Uterus (tissue), 4 donors: Measurements from ENCODE around the gene AFDN. TPM values are rescaled to one million over a fixed set of nuclear protein-coding genes. Genes with fewer than 3 reads are reported as not detected.

Source experiments
- DNase-seq, 2 donors: peaks; one replicate each; pipeline ENCODE4 v3.0.0-alpha.2; 2019 to 2020
- H3K27ac ChIP-seq, 2 donors: fragments of 200-600 bp; sonication (generic); 1 replicate in 1 of 2; 2 replicates in 1 of 2; pipeline ENCODE4 v1.5.1; 2016 to 2018
- H3K27me3 ChIP-seq, 2 donors: fragments of 200-600 bp; sonication (generic); one replicate each; pipeline ENCODE4 v1.5.1; 2018 to 2019; ENCODE audit warnings: control low read depth in 1 of 2
- H3K36me3 ChIP-seq, 2 donors: fragments of 200-600 bp; sonication (generic); one replicate each; pipeline ENCODE4 v1.5.1; 2019; ENCODE audit warnings: control low read depth in 1 of 2
- H3K4me1 ChIP-seq, 2 donors: fragments of 200-600 bp; sonication (generic); one replicate each; pipeline ENCODE4 v1.5.1; 2018 to 2019; ENCODE audit warnings: control low read depth in 1 of 2
- H3K4me3 ChIP-seq, 2 donors: fragments of 200-600 bp; sonication (generic); 1 replicate in 1 of 2; 2 replicates in 1 of 2; pipeline ENCODE4 v1.5.1; 2018 to 2019; ENCODE audit warnings: mild to moderate bottlenecking in 1 of 2
- H3K9me3 ChIP-seq, 2 donors: fragments of 200-600 bp; sonication (generic); one replicate each; pipeline ENCODE4 v1.5.1; 2019; ENCODE audit warnings: control low read depth in 1 of 2
- CTCF ChIP-seq, 4 experiments: fragments of 200-600 bp in 2 of 4; fragments of 450-650 bp in 2 of 4; sonication (generic) in 2 of 4; IDR thresholded peaks; one replicate each; pipeline ENCODE4 v1.5.1; 2016 to 2019; ENCODE audit warnings: antibody characterized with exemption in 4 of 4, mild to moderate bottlenecking in 2 of 4, moderate library complexity in 1 of 4
- POLR2A ChIP-seq, 2 donors: fragments of 450-650 bp; IDR thresholded peaks; one replicate each; pipeline ENCODE4 v1.6.1; 2016; ENCODE audit warnings: antibody characterized with exemption in 2 of 2, mild to moderate bottlenecking in 1 of 2, moderate library complexity in 1 of 2
- intact Hi-C: fragments of 100-400 bp; cut with DNase I; formaldehyde crosslinking; loops from one replicate; pipeline ENCODE4 v1.15.1; 2023; ENCODE audit warnings: low total_unique reads
- total RNA-seq, 4 donors: library from RNA; depleted of rRNA in 3 of 4; stranded (reverse); fragments of >200 nt in 3 of 4; gene quantifications; one replicate each; pipeline versions ENCODE4 v1.1.0 to v1.2.4, GENCODE V29; 2014 to 2023
- donor health status: DM: yes; HTN: yes; CAD: no.

The AFDN gene
- total RNA-seq, 4 donors from 2014 or later = 64.6 to 210 (median 120) TPM

DNA sequence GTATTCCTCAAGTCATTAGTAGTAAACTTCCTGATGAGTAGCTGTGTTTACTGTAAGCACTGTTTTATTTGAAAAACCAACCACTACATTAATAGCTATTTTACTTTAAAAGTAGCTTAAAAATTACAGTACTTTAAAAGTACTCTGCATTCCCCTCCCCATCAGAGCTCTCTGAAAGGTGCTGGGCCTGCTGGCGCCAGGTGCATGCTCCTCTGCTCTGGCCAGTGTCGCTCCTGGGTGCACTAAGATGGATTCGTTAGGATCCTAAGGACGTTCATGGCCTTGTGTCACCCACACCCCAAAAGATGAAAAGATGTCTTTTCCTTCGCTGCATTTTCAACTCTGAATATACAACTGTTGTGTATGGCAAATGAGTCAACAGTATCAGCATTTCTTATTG lies 126.8 kb downstream of the AFDN start:
- Histone ChIP-seq H3K36me3 (no peaks in the 10 kb centered on the region), H3K4me1 (no peaks in the 10 kb centered on the region), H3K27me3 (no peaks in the 10 kb centered on the region), H3K27ac (no peak overlapping the region), H3K4me3 (no peak overlapping the region), H3K9me3 (no peaks in the 10 kb centered on the region)
- intact Hi-C loops = no loop called here
- DNase-seq = no peak
- TF ChIP-seq POLR2A (IDR thresholded peaks at IDR 0.05) = no peak
- no peak for TF ChIP-seq CTCF (IDR thresholded peaks at IDR 0.05)

DNA sequence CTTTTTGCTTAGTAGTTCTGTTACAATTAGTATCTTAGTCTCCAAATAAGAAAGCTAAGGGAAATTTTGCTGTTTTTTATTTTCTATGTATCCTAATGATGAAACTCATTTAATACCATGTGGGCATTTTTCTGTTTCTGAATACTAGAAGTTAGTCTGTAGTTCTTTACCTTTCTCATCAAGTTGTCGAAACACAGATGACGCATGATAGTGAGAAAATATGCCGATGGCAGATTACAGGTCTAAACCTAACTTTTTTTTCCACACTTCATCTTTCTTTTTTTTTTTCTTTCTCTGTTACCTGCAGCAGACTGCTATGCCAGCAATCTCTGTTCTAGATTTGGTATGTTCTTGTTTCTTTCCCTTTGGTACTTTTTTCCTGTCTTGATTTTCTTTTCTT lies 127.4 kb downstream of the AFDN start:
- no peaks in the 10 kb centered on the region for H3K4me1 ChIP-seq
- H3K36me3 ChIP-seq = no peaks in the 10 kb centered on the region
- no peaks in the 10 kb centered on the region for H3K27me3 ChIP-seq
- intact Hi-C loops = no loop called here
- no peak for DNase-seq
- H3K27ac ChIP-seq = no peak overlapping the region
- no peak overlapping the region for H3K4me3 ChIP-seq
- TF ChIP-seq POLR2A (IDR thresholded peaks at IDR 0.05) (no peak), CTCF (IDR thresholded peaks at IDR 0.05) (no peak)
- H3K9me3 ChIP-seq = no peaks in the 10 kb centered on the region

DNA sequence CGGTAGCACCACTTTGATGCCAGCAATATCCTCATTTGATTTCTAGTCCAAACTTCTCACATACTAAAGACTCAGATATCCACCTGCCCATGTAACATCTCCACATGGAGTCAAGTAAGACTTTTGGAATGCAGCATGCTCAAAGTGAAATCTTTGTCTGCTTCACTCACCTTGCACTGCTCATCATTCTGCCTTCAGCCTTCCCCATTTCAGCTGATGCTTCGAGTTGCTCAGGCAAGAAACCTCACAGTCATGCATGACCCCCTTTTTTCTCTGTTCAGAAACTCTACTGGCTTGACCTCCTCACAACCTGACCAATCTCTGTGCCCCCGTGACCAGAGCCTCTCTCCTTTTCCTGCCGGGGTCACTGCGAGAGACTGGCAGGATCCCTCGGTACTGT lies 129.8 kb downstream of the AFDN start:
- Histone ChIP-seq H3K4me1 (no peaks in the 10 kb centered on the region), H3K27ac (no peak overlapping the region), H3K4me3 (no peak overlapping the region), H3K36me3 (no peaks in the 10 kb centered on the region), H3K27me3 (no peaks in the 10 kb centered on the region), H3K9me3 (no peaks in the 10 kb centered on the region)
- no peak for TF ChIP-seq POLR2A (IDR thresholded peaks at IDR 0.05)
- no peak for TF ChIP-seq CTCF (IDR thresholded peaks at IDR 0.05)
- intact Hi-C loops = no loop called here
- DNase-seq = no peak

GRCh38 chr6:167956983-167957492 lies 130.3 kb downstream of the AFDN start:
- no peak for TF ChIP-seq POLR2A (IDR thresholded peaks at IDR 0.05)
- TF ChIP-seq CTCF (IDR thresholded peaks at IDR 0.05) = no peak
- Histone ChIP-seq H3K9me3 (no peaks in the 10 kb centered on the region), H3K36me3 (no peaks in the 10 kb centered on the region), H3K27me3 (no peaks in the 10 kb centered on the region), H3K4me3 (no peak overlapping the region), H3K27ac (no peak overlapping the region), H3K4me1 (no peaks in the 10 kb centered on the region)
- no peak for DNase-seq
- intact Hi-C loops = no loop called here

- no peak for DNase-seq
- intact Hi-C loops = no loop called here
- Histone ChIP-seq H3K4me3 (no peak overlapping the region), H3K9me3 (no peaks in the 10 kb centered on the region), H3K27me3 (no peaks in the 10 kb centered on the region), H3K36me3 (no peaks in the 10 kb centered on the region), H3K27ac (no peak overlapping the region), H3K4me1 (no peaks in the 10 kb centered on the region)
- TF ChIP-seq POLR2A (IDR thresholded peaks at IDR 0.05) = no peak
- TF ChIP-seq CTCF (IDR thresholded peaks at IDR 0.05) = no peak
Measured at GRCh38 chr6:167957626-167958025, 130.9 kb downstream of the AFDN start.
